IMR-90 (cell line): ENCODE data around the gene HES7.

Experiments
- CEBPB ChIP-seq: IDR thresholded peaks from 2 replicates; pipeline ENCODE4 v1.6.1; 2012; ENCODE audit warnings: low read depth, low read length, improper control_type of control experiment
- FOS ChIP-seq: fragments of 150-350 bp; IDR thresholded peaks from 2 replicates; pipeline ENCODE4 v1.6.1; 2016; ENCODE audit warnings: low read depth, low read length
- MAFK ChIP-seq: IDR thresholded peaks from 2 replicates; pipeline ENCODE4 v1.6.1; 2012; ENCODE audit warnings: low read depth, low read length, improper control_type of control experiment
- MXI1 ChIP-seq: IDR thresholded peaks from 2 replicates; pipeline ENCODE4 v1.6.1; 2012; ENCODE audit warnings: low read depth, mild to moderate bottlenecking, low read length, moderate library complexity, borderline replicate concordance
- POLR2A ChIP-seq: IDR thresholded peaks from 2 replicates; pipeline ENCODE4 v1.6.1; 2012; ENCODE audit warnings: mild to moderate bottlenecking, low read depth, low read length
- RAD21 ChIP-seq: IDR thresholded peaks from 2 replicates; pipeline ENCODE4 v1.6.1; 2012; ENCODE audit warnings: low read length, improper control_type of control experiment
- RCOR1 ChIP-seq: IDR thresholded peaks from 2 replicates; pipeline ENCODE4 v1.6.1; 2012; ENCODE audit warnings: mild to moderate bottlenecking, low read length, improper control_type of control experiment; ENCODE audit not compliant: insufficient replicate concordance
- RFX5 ChIP-seq: IDR thresholded peaks from 2 replicates; pipeline ENCODE4 v1.8.0; 2012; ENCODE audit warnings: low read depth, mild to moderate bottlenecking, low read length, moderate library complexity
- SMC3 ChIP-seq: fragments of 150-350 bp; IDR thresholded peaks from 2 replicates; pipeline ENCODE4 v1.6.1; 2016; ENCODE audit warnings: low read depth, mild to moderate bottlenecking, antibody characterized with exemption, low read length, moderate library complexity
- TF ChIP-seq, protein P1 (sequence below): conservative IDR thresholded peaks from 2 replicates; pipeline ENCODE4 v1.5.1; 2012; ENCODE audit warnings: mild to moderate bottlenecking, low read depth, low read length, improper control_type of control experiment

GRCh38 chr17:8149419-8150193, 25.7 kb upstream of the HES7 start:
- no peak for TF ChIP-seq POLR2A
- TF ChIP-seq, protein P1, sequence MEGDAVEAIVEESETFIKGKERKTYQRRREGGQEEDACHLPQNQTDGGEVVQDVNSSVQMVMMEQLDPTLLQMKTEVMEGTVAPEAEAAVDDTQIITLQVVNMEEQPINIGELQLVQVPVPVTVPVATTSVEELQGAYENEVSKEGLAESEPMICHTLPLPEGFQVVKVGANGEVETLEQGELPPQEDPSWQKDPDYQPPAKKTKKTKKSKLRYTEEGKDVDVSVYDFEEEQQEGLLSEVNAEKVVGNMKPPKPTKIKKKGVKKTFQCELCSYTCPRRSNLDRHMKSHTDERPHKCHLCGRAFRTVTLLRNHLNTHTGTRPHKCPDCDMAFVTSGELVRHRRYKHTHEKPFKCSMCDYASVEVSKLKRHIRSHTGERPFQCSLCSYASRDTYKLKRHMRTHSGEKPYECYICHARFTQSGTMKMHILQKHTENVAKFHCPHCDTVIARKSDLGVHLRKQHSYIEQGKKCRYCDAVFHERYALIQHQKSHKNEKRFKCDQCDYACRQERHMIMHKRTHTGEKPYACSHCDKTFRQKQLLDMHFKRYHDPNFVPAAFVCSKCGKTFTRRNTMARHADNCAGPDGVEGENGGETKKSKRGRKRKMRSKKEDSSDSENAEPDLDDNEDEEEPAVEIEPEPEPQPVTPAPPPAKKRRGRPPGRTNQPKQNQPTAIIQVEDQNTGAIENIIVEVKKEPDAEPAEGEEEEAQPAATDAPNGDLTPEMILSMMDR = no peak
- TF ChIP-seq CEBPB = no peak
- no peak for TF ChIP-seq RFX5
- no peak for TF ChIP-seq RAD21
- no peak for TF ChIP-seq RCOR1
- TF ChIP-seq SMC3 = no peak
- TF ChIP-seq MXI1 = no peak
- TF ChIP-seq MAFK = no peak
- no peak for TF ChIP-seq FOS
